ENCODE data around the gene CPNE7.

Gene CPNE7

DNA sequence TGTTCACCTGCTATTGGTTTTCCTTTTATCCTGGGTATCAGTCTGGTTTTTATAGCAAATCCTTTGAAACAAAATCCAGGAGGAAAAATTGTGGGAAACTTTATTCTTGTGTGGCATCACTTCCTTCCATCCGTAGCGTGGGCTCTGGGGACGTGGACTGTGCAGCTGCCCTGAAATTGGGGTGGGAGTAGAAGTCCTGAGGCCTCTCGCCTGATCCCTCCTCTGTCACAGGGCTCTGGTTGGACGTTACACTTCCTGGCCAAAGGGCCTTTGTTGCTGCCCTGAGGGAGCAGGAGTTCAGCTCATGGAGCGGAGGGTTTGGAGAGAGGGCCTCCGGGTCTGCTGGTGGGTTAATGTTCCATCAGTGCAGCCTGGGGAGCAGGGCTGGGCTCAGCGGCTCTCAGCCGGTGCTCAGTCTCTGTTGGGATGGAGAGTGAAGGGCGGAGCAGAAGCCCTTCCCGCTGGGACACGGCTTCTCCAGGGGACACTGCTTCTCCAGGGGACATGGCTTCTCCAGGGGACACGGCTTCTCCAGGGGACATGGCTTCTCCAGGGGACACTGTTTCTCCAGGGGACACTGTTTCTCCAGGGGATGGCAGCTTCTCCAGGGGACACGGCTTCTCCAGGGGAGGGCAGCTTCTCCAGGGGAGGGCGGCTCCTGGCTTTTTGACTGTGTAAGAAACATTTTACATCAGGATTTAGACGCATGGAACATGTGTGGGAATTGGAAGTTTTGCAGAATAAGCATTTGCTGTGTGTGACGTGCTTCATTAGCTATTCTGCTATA, 30.3 kb upstream of the CPNE7 start:
- no peaks in the 10 kb centered on the region for H3F3A ChIP-seq (ENCODE audit: control insufficient read depth, insufficient read depth)
- H3K4me2 ChIP-seq (ENCODE audit: low read length) = no peak overlapping the region
- no peaks in the 10 kb centered on the region for H4K20me1 ChIP-seq (ENCODE audit: control insufficient read depth, insufficient read depth, low read depth, low read length)
- no peaks in the 10 kb centered on the region for H3K27me3 ChIP-seq (ENCODE audit: control insufficient read depth, low read length)
- H3K27ac ChIP-seq (ENCODE audit: low read depth, low read length) = no peak overlapping the region
- TF ChIP-seq EZH2phosphoT487 (IDR thresholded peaks at IDR 0.05; ENCODE audit: borderline replicate concordance, low read length) = no peak
- TF ChIP-seq, protein P1, sequence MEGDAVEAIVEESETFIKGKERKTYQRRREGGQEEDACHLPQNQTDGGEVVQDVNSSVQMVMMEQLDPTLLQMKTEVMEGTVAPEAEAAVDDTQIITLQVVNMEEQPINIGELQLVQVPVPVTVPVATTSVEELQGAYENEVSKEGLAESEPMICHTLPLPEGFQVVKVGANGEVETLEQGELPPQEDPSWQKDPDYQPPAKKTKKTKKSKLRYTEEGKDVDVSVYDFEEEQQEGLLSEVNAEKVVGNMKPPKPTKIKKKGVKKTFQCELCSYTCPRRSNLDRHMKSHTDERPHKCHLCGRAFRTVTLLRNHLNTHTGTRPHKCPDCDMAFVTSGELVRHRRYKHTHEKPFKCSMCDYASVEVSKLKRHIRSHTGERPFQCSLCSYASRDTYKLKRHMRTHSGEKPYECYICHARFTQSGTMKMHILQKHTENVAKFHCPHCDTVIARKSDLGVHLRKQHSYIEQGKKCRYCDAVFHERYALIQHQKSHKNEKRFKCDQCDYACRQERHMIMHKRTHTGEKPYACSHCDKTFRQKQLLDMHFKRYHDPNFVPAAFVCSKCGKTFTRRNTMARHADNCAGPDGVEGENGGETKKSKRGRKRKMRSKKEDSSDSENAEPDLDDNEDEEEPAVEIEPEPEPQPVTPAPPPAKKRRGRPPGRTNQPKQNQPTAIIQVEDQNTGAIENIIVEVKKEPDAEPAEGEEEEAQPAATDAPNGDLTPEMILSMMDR (IDR thresholded peaks at IDR 0.05; ENCODE audit: low read depth, low read length, poor library complexity, severe bottlenecking) = no peak
- peaks cover 39% of the 10 kb centered on the region for H3K36me3 ChIP-seq (ENCODE audit: control insufficient read depth, low read length)
- H3K9me2 ChIP-seq (replicated peaks; ENCODE audit: control insufficient read depth, low read length) = no peaks in the 10 kb centered on the region
- no peaks in the 10 kb centered on the region for H3K79me2 ChIP-seq (ENCODE audit: control insufficient read depth, low read length)
- H3K9me3 ChIP-seq (ENCODE audit: control insufficient read depth, insufficient read depth, low read length) = no peaks in the 10 kb centered on the region
- H3K4me3 ChIP-seq (ENCODE audit: low read length) = no peak overlapping the region
- H3K4me1 ChIP-seq (ENCODE audit: control insufficient read depth, low read length) = peaks cover 7% of the 10 kb centered on the region

DNA sequence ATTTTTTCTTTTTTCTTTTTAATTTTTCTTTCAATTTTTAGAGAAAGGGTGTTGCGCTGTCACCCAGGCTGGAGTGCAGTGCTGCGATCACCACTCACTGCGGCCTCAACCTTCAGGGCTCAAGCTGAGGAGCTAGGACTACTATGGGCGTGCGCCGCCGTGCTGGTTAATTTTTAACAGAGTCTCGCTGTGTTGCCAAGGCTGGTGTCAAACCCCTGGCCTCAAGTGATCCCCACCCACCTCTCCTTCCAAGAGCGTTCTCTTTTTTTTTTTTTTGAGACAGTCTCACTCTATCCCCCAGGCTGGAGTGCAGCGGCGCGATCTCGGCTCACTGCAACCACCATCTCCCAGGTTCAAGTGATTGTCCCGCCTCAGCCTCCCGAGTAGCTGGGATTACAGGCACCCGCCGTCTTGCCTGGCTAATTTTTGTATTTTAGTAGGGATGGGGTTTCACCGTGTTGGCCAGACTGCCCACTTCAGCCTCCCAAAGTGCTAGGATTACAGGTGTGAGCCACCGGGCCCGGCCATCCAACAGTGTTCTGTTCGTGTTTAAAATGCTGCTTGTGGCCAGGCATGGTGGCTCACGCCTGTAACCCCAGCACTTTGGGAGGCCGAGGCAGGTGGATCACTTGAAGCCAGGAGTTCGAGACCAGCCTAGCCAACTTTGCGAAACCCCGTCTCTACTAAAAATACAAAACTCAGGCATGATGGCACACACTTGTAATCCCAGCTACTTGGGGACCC, 29.6 kb upstream of the CPNE7 start:
- Histone ChIP-seq H3K27ac (ENCODE audit: low read depth, low read length) (no peak overlapping the region), H3K27me3 (ENCODE audit: control insufficient read depth, low read length) (no peaks in the 10 kb centered on the region), H3K4me3 (ENCODE audit: low read length) (no peak overlapping the region), H3K79me2 (ENCODE audit: control insufficient read depth, low read length) (no peaks in the 10 kb centered on the region), H3K4me1 (ENCODE audit: control insufficient read depth, low read length) (peaks cover 7% of the 10 kb centered on the region), H3F3A (ENCODE audit: control insufficient read depth, insufficient read depth) (no peaks in the 10 kb centered on the region), H3K4me2 (ENCODE audit: low read length) (no peak overlapping the region), H3K9me2 (replicated peaks; ENCODE audit: control insufficient read depth, low read length) (no peaks in the 10 kb centered on the region), H3K36me3 (ENCODE audit: control insufficient read depth, low read length) (peaks cover 42% of the 10 kb centered on the region), H4K20me1 (ENCODE audit: control insufficient read depth, insufficient read depth, low read depth, low read length) (no peaks in the 10 kb centered on the region), H3K9me3 (ENCODE audit: control insufficient read depth, insufficient read depth, low read length) (no peaks in the 10 kb centered on the region)
- no peak for TF ChIP-seq EZH2phosphoT487 (IDR thresholded peaks at IDR 0.05; ENCODE audit: borderline replicate concordance, low read length)
- TF ChIP-seq, protein P1 (IDR thresholded peaks at IDR 0.05; ENCODE audit: low read depth, low read length, poor library complexity, severe bottlenecking) = no peak

DNA sequence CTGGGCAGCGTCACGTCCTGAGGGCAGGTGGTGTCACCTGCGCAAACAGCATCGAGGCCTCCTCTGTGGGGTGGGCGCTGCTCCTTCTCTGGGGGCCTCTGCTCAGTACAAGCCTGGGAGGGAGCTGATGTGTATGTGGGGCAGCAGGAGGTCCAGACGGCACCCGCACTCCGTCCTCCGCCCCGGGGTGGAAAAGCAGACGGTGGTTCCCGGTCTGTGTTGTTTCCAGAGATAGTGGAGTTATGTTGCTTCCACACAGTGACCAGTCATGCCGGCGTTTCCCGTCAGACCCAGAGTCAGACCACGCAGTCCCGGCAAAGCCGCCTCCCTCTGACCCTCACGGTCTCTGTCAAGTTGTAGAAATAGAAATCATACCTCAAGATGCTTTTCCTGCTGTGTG, 28.8 kb upstream of the CPNE7 start:
- H3K4me3 ChIP-seq (ENCODE audit: low read length) = no peak overlapping the region
- peaks cover 44% of the 10 kb centered on the region for H3K36me3 ChIP-seq (ENCODE audit: control insufficient read depth, low read length)
- H3K27ac ChIP-seq (ENCODE audit: low read depth, low read length) = no peak overlapping the region
- H3K9me3 ChIP-seq (ENCODE audit: control insufficient read depth, insufficient read depth, low read length) = no peaks in the 10 kb centered on the region
- H3K4me2 ChIP-seq (ENCODE audit: low read length) = no peak overlapping the region
- no peaks in the 10 kb centered on the region for H3K27me3 ChIP-seq (ENCODE audit: control insufficient read depth, low read length)
- H3K9me2 ChIP-seq (replicated peaks; ENCODE audit: control insufficient read depth, low read length) = no peaks in the 10 kb centered on the region
- no peaks in the 10 kb centered on the region for H4K20me1 ChIP-seq (ENCODE audit: control insufficient read depth, insufficient read depth, low read depth, low read length)
- TF ChIP-seq, protein P1 (IDR thresholded peaks at IDR 0.05; ENCODE audit: low read depth, low read length, poor library complexity, severe bottlenecking) = no peak
- no peak for TF ChIP-seq EZH2phosphoT487 (IDR thresholded peaks at IDR 0.05; ENCODE audit: borderline replicate concordance, low read length)
- no peaks in the 10 kb centered on the region for H3F3A ChIP-seq (ENCODE audit: control insufficient read depth, insufficient read depth)
- H3K4me1 ChIP-seq (ENCODE audit: control insufficient read depth, low read length) = peaks cover 7% of the 10 kb centered on the region
- H3K79me2 ChIP-seq (ENCODE audit: control insufficient read depth, low read length) = no peaks in the 10 kb centered on the region

All from DOHH2 (cell line).